Liver (tissue), 3 donors: ENCODE results near the gene WDR37.

Source experiments
- FOXA2 ChIP-seq: IDR thresholded peaks from 2 replicates; pipeline ENCODE4 v1.6.1; 2016; ENCODE audit warnings: antibody characterized with exemption
- GABPA ChIP-seq, 2 donors: IDR thresholded peaks in 1 of 2; conservative IDR thresholded peaks in 1 of 2; 2 replicates each; pipeline ENCODE4 v1.6.1; 2016; ENCODE audit warnings: antibody characterized with exemption in 2 of 2, mild to moderate bottlenecking in 1 of 2, moderate library complexity in 1 of 2
- HNF4G ChIP-seq: IDR thresholded peaks from 2 replicates; pipeline ENCODE4 v1.6.1; 2016; ENCODE audit warnings: antibody characterized with exemption
- JUND ChIP-seq, 2 donors: IDR thresholded peaks; 2 replicates each; pipeline ENCODE4 v1.6.1; 2016; ENCODE audit warnings: antibody characterized with exemption in 2 of 2
- RAD21 ChIP-seq, 2 donors: IDR thresholded peaks; 2 replicates each; pipeline ENCODE4 v1.6.1; 2016; ENCODE audit warnings: antibody characterized with exemption in 2 of 2, mild to moderate bottlenecking in 2 of 2
- RXRA ChIP-seq, 2 donors: IDR thresholded peaks; 2 replicates each; pipeline ENCODE4 v1.6.1; 2017 to 2018; ENCODE audit warnings: antibody characterized with exemption in 2 of 2, mild to moderate bottlenecking in 1 of 2
- SP1 ChIP-seq: IDR thresholded peaks from 2 replicates; pipeline ENCODE4 v1.6.1; 2018; ENCODE audit warnings: antibody characterized with exemption, mild to moderate bottlenecking
- TAF1 ChIP-seq: conservative IDR thresholded peaks from 2 replicates; pipeline ENCODE4 v1.6.1; 2016; ENCODE audit warnings: antibody characterized with exemption, mild to moderate bottlenecking
- YY1 ChIP-seq: IDR thresholded peaks from 2 replicates; pipeline ENCODE4 v1.6.1; 2016; ENCODE audit warnings: antibody characterized with exemption, mild to moderate bottlenecking
- TF ChIP-seq, protein P1 (sequence below): fragments of 150-350 bp; IDR thresholded peaks from 2 replicates; pipeline ENCODE4 v1.5.1; 2017; ENCODE audit warnings: improper control_type of control experiment, low read depth, low read length; ENCODE audit not compliant: missing input control
- TF ChIP-seq, protein P2 (sequence below): IDR thresholded peaks from 2 replicates; pipeline ENCODE4 v1.6.1; 2016; ENCODE audit warnings: antibody characterized with exemption, mild to moderate bottlenecking
- TF ChIP-seq, protein P3 (sequence below): IDR thresholded peaks from 2 replicates; pipeline ENCODE4 v1.6.1; 2016; ENCODE audit warnings: antibody characterized with exemption
- TF ChIP-seq, protein P4 (sequence below): IDR thresholded peaks from 2 replicates; pipeline ENCODE4 v1.6.1; 2016; ENCODE audit warnings: antibody characterized with exemption
- TF ChIP-seq, protein P5 (sequence below): IDR thresholded peaks from 2 replicates; pipeline ENCODE4 v1.6.1; 2016; ENCODE audit warnings: antibody characterized with exemption
- donor health status: healthy.
- donor health status: healthy.

DNA sequence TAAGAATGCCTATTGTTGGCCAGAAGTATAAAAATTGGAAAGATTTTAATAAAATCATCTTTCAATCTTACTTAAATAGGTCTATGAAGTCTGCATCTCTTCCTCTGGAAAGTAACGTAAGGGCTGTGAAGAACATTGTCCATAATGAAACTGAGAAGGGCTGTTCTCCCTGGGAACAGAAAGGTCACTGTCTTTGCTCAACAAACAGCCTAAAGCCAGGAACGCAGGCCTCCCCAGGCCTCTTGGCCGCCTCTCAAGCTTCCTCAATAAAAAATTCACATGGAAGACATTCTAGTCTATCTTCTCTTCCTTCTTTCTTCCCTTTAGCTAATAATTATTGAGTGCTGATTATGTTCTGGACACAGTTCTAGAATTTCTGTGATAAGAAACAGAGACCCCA, 21.4 kb upstream of the WDR37 start:
- TF ChIP-seq, protein P1, sequence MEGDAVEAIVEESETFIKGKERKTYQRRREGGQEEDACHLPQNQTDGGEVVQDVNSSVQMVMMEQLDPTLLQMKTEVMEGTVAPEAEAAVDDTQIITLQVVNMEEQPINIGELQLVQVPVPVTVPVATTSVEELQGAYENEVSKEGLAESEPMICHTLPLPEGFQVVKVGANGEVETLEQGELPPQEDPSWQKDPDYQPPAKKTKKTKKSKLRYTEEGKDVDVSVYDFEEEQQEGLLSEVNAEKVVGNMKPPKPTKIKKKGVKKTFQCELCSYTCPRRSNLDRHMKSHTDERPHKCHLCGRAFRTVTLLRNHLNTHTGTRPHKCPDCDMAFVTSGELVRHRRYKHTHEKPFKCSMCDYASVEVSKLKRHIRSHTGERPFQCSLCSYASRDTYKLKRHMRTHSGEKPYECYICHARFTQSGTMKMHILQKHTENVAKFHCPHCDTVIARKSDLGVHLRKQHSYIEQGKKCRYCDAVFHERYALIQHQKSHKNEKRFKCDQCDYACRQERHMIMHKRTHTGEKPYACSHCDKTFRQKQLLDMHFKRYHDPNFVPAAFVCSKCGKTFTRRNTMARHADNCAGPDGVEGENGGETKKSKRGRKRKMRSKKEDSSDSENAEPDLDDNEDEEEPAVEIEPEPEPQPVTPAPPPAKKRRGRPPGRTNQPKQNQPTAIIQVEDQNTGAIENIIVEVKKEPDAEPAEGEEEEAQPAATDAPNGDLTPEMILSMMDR, result no peak
- TF ChIP-seq YY1 (no peak), JUND (IDR thresholded peaks at IDR 0.05) (no peak), RXRA (IDR thresholded peaks at IDR 0.05) (no peak), HNF4G (no peak), TAF1 (no peak), FOXA2 (no peak), SP1 (no peak), GABPA (IDR thresholded peaks at IDR 0.05 in 1 of 2, conservative IDR thresholded peaks at IDR 0.05 in 1 of 2) (no peak), RAD21 (IDR thresholded peaks at IDR 0.05) (no peak)
- TF ChIP-seq, protein P2, sequence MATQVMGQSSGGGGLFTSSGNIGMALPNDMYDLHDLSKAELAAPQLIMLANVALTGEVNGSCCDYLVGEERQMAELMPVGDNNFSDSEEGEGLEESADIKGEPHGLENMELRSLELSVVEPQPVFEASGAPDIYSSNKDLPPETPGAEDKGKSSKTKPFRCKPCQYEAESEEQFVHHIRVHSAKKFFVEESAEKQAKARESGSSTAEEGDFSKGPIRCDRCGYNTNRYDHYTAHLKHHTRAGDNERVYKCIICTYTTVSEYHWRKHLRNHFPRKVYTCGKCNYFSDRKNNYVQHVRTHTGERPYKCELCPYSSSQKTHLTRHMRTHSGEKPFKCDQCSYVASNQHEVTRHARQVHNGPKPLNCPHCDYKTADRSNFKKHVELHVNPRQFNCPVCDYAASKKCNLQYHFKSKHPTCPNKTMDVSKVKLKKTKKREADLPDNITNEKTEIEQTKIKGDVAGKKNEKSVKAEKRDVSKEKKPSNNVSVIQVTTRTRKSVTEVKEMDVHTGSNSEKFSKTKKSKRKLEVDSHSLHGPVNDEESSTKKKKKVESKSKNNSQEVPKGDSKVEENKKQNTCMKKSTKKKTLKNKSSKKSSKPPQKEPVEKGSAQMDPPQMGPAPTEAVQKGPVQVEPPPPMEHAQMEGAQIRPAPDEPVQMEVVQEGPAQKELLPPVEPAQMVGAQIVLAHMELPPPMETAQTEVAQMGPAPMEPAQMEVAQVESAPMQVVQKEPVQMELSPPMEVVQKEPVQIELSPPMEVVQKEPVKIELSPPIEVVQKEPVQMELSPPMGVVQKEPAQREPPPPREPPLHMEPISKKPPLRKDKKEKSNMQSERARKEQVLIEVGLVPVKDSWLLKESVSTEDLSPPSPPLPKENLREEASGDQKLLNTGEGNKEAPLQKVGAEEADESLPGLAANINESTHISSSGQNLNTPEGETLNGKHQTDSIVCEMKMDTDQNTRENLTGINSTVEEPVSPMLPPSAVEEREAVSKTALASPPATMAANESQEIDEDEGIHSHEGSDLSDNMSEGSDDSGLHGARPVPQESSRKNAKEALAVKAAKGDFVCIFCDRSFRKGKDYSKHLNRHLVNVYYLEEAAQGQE, result no peak
- TF ChIP-seq, protein P3, sequence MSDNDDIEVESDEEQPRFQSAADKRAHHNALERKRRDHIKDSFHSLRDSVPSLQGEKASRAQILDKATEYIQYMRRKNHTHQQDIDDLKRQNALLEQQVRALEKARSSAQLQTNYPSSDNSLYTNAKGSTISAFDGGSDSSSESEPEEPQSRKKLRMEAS, result no peak
- TF ChIP-seq, protein P4, sequence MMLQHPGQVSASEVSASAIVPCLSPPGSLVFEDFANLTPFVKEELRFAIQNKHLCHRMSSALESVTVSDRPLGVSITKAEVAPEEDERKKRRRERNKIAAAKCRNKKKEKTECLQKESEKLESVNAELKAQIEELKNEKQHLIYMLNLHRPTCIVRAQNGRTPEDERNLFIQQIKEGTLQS, result no peak
- TF ChIP-seq, protein P5, sequence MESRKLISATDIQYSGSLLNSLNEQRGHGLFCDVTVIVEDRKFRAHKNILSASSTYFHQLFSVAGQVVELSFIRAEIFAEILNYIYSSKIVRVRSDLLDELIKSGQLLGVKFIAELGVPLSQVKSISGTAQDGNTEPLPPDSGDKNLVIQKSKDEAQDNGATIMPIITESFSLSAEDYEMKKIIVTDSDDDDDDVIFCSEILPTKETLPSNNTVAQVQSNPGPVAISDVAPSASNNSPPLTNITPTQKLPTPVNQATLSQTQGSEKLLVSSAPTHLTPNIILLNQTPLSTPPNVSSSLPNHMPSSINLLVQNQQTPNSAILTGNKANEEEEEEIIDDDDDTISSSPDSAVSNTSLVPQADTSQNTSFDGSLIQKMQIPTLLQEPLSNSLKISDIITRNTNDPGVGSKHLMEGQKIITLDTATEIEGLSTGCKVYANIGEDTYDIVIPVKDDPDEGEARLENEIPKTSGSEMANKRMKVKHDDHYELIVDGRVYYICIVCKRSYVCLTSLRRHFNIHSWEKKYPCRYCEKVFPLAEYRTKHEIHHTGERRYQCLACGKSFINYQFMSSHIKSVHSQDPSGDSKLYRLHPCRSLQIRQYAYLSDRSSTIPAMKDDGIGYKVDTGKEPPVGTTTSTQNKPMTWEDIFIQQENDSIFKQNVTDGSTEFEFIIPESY, result no peak
